NCI-H2107 treated with DMSO at 0.1 percent for 48 hours (cell line): ENCODE measurements around the gene MACF1.
"Not testable (repeated sequence)": the region's sequence is repeated elsewhere in the genome, so short reads cannot be mapped to it uniquely, and the experiment has no call there.

Experiments
- DNase-seq: peaks from one replicate; lab custom pipeline; 2025; ENCODE audit not compliant: unreplicated experiment; lab: John Stamatoyannopoulos, UW

The MACF1 gene

GRCh38 chr1:39507230-39507928, 302.9 kb downstream of the MACF1 start:
- DNase-seq = peak; percentile 93

- DNase-seq = no peak
Measured at GRCh38 chr1:39508266-39508665, 303.8 kb downstream of the MACF1 start.

GRCh38 chr1:39508857-39509305, 304.4 kb downstream of the MACF1 start:
- no peak for DNase-seq

- DNase-seq = no peak
Measured at GRCh38 chr1:39509360-39510009, 305.0 kb downstream of the MACF1 start.

GRCh38 chr1:39510570-39511186, 306.2 kb downstream of the MACF1 start:
- not testable (repeated sequence) for DNase-seq

- DNase-seq = not testable (repeated sequence)
Measured at GRCh38 chr1:39511477-39511876, 307.0 kb downstream of the MACF1 start.

- DNase-seq = not testable (repeated sequence)
Measured at GRCh38 chr1:39512234-39512847, 307.8 kb downstream of the MACF1 start.

- not testable (repeated sequence) for DNase-seq
Measured at GRCh38 chr1:39514710-39515124, 310.2 kb downstream of the MACF1 start.

GRCh38 chr1:39515131-39516086, 310.9 kb downstream of the MACF1 start:
- DNase-seq = not testable (repeated sequence)

- DNase-seq = not testable (repeated sequence)
Measured at GRCh38 chr1:39516841-39517240, 312.3 kb downstream of the MACF1 start.

GRCh38 chr1:39517936-39518335, 313.4 kb downstream of the MACF1 start:
- DNase-seq = not testable (repeated sequence)

- DNase-seq = not testable (repeated sequence)
Measured at GRCh38 chr1:39519376-39519775, 314.9 kb downstream of the MACF1 start.

- not testable (repeated sequence) for DNase-seq
Measured at GRCh38 chr1:39522221-39522620, 317.7 kb downstream of the MACF1 start.

GRCh38 chr1:39522661-39523567, 318.4 kb downstream of the MACF1 start:
- no peak for DNase-seq

- no peak for DNase-seq
Measured at GRCh38 chr1:39524171-39524570, 319.7 kb downstream of the MACF1 start.

- no peak for DNase-seq
Measured at GRCh38 chr1:39524591-39525365, 320.3 kb downstream of the MACF1 start.

- no peak for DNase-seq
Measured at GRCh38 chr1:39525366-39526165, 321.1 kb downstream of the MACF1 start.
